ENCODE results near the gene TYMP.
"Not testable (repeated sequence)": the region's sequence is repeated elsewhere in the genome, so short reads cannot be mapped to it uniquely, and the experiment has no call there.

TYMP gene

DNA sequence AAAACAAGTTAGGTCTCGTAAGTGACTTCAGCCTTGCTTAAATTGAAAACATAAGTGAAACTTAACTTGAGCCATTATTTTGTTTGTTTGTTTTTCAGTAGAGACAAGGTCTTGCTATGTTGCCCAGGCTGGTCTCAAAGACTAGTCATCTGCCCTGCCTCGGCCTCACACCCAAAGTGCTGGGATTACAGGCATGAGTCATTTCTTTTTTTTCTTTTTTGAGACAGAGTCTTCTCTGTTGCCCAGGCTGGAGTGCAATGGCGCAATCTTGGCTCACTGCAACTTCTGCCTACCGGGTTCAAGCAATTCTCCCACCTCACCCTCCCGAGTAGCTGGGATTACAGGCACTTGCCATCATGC is 11.8 kb upstream of the TYMP start:
- not testable (repeated sequence) for DNase-seq (ENCODE audit: low spot score)

DNA sequence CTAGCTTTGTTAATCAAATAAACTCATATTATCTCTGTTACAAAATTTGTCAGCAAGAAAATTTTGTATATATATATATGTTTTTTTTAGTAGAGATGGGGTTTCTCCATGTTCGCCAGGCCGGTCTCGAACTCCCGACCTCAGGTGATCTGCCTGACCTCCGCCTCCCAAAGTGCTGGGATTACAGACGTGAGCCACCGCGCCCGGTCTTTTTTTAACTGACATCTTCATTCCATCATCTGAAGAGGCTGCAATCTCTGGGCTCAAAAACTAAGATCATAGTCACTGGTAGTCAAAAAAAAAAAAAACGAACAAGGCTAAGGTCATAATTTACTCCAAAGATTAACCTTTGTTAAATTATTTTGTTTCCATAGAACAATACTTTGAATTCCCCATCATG is 10.6 kb upstream of the TYMP start:
- no peak for DNase-seq (ENCODE audit: low spot score)

DNA sequence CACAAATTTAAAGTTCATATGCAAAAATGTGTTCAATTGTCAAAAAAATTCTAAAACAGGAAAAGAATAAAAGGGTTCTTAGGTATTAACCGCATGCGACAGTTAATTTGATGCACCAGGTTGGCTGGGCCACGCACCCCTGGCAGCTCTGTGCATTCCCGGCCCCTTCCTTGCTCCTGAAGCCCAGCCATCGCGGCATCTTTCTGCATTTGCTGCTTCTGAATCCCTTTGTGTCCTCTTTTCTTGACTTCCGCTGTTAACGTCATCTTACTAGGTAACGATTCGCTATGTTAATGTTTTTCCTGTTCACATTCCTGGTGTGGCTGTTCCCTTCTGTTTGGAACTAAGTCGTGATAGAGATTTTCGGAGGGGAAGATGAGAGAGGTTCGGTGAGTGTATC is 8.0 kb upstream of the TYMP start:
- no peak for DNase-seq (ENCODE audit: low spot score)

DNA sequence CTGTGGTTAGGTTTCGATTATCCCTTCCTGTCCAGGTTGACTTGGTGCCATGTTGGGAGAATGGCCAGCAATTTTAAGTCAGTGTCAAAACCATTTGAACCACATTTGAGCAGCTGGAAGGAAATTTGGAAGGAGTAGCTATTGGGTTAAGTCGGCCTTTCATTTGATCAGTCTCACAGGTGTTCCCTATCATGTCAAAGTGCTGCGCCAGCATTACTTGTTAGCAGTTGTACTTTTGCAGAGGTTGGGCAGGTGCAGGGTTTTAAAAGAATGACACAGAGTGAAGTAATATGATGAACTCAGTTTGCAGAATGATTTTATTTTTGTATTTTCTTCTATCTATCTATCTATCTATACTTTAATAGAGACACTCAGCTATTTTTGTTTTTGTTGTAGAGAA is 6.4 kb upstream of the TYMP start:
- no peak for DNase-seq (ENCODE audit: low spot score)

DNA sequence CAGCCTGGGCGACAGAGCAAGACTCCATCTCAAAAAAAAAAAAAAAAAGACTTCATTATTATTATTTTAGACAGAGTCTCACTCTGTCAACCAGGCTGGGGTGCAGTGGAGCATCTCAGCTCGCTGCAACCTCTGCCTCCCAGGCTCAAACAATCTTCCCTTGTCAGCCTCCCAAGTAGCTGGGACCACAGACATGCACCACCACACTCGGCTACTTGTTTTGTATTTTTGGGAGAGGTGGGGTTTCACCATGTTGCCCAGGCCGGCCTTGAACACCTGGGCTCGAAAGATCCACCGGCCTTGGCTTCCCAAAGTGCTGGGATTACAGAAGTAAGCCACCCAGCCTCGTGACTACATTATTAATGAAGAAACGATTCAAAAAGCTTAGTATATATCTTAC is 5.3 kb upstream of the TYMP start:
- DNase-seq (ENCODE audit: low spot score), result no peak

DNA sequence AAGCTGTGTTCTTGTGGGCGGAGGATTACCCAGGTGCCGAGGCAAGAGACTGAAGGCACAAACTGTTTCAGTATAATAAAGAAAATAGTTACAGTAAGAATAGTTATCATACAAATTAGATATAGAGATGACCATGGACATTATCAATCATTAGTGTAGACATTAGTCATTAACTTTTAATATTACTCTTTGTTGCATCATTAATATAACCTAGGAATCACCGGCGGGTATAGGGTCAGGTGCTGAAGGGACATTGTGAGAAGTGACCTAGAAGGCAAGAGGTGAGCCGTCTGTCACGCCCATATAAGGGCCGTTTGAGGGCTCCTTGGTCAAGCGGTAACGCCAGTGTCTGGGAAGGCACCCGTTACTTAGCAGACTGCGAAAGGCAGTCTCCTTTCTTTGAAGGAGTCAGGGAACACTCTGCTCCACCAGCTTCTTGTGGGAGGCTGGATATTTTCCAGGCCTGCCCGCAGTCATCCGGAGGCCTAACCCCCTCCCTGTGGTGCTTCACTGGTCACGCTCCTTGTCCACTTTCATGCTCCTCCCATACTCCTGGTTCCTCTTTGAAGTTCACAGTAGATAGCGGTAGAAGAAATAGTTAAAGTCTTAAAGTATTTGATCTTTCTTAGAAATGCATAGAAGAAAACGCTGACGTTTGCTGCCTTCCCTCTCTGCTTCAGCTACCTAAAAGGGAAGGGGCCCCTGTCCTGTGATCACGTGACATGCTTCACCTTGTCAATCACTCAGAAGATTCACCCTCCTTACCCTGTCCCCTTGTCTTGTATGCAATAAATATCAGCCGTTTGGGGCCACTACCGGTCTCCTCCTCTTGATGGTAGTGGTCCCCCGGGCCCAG is 4.3 kb upstream of the TYMP start:
- DNase-seq (ENCODE audit: low spot score), result not testable (repeated sequence)

DNA sequence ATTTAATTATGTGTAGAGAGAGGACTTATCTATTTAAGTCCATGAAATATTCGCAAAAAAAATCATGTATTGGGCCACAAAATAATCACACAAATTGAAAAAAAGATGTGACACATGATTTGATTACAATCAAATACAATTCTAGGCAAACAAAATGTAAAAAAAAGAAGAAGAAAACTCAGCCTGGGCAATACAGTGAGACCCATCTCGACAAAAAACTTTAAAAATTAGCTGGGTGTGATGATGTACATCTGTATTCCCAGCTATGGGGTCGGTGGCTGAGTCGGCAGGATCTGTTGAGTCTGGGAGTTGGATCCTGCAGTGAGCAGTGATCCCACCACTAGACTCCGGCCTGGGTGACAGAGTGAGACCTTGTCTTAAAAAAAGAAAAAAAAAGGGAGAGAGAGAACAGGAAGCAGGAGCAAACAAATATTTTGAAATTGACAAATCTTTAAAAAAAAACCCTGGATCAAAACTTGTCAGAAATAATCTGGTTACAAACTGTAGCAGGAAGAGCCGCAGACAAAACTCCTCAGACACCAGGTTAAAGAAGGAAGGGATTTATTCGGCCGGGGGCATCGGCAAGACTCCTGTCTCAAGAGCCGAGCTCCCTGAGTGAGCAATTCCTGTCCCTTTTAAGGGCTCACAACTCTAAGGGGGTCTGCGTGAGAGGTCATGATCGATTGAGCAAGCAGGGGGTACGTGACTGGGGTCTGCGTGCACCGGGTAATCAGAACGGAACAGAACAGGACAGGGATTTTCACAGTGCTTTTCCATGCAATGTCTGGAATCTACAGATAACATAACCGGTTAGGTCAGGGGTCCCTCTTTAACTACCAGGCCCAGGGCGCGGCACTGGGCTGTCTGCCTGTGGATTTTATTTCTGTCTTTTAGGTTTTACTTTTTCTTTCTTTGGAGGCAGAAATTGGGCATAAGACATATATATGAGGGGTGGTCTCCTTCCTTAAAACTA is 3.3 kb upstream of the TYMP start:
- DNase-seq (ENCODE audit: low spot score), result no peak

DNA sequence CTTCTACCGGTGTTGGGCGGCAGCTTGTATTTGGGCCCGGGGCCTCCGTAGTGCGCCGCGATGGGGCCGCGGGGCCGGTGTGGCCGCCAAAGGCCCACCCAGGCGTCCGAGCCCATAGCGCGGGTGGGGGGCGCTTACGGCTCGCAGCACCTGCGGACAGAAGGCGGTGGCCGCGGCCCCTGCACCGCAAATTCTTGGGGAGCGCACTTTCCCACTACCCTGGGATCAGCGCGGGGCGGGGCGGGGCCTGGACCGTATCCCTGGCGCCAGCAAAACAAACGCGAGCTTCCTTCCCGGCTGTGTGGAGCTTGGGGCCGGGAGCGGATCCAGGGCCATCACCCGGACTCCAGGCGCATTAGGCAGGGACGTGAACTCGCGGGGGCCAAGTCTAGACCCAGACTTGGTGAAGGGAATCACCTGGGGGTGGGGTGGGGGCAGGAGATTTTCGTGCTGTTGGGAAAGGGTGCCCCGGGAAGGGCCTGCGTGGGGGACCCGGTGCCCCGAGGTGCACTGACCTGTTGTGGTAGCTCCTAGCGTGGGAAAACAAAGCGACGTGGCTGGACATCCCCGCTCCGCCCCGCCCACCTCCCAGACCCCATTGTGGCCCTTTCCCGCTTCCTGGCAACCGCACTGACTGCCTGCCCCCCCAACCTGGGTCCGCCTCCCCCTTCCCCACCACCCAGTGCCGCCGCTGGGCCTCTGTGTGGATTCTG is 2.3 kb upstream of the TYMP start:
- no peak for DNase-seq (ENCODE audit: low spot score)

DNA sequence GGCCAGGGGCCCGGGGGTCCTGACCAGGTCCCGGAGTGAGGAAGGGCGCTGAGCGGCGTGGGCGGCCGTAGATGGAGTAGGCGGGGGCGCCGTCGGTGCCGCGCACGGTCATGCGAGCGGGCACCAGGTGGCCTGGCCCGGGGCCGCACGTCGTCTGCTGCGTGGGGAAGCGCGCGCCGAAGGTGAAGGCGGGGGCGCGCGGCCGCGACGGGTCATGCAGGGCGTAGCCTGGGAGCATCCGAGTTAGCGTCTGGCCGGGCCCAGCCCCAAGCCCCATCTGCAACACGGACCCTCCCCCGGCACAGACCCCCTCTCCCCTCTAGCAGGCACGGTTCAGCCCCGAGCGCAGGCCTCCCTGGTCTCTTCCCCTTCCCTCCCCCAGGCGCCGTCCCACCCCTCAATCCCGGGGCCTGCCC is 1.7 kb upstream of the TYMP start:
- no peak for DNase-seq (ENCODE audit: low spot score)

DNA sequence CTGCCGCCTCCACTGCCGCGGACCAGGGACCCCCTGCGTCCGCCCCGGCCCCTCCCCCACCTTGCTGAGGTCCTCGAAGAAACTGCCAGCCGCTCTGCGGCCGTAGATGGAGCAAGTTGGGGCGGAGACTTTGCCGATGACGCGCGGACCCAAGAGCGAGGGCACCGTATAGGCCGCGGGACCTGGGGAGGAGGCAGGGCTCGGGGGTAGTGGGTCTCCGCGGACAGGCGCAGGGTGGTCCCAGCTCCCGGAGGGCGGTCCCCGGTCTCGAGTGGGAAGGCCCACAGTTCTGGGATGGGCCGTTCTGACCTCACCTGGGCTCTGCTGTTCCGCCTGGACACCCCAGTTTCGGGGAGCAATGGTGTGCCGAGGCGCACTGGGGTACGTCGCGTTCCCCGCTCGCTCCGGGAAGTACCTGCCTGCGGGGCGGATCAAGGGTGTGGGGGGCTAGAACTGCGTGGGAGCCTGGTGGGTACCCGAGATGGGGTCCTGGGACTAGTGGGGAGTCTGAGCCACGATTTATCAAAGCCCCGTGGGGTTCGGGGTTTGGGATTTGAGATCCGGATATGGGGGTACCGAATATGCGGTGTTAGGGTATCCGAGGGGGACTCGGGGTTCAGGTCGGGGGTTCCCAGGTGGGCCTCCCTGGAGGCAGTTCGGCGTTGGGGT is 1.2 kb upstream of the TYMP start:
- no peak for DNase-seq (ENCODE audit: low spot score)

DNA sequence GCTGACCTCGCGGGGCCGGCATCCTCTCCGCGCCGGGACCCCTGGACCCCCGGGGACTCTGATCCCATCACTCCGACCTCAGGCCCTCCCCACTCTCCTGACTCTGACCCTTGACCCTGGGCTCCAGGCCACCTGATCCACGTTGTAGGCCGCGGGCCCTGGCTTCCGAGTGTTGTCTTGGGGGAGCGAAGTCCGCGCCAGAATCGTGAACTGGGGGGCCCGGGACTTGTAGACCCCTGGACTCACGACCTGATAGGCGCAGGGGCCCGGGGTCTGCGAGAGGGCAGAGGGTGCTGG is 716 bp upstream of the TYMP start:
- DNase-seq (ENCODE audit: low spot score), result no peak

DNA sequence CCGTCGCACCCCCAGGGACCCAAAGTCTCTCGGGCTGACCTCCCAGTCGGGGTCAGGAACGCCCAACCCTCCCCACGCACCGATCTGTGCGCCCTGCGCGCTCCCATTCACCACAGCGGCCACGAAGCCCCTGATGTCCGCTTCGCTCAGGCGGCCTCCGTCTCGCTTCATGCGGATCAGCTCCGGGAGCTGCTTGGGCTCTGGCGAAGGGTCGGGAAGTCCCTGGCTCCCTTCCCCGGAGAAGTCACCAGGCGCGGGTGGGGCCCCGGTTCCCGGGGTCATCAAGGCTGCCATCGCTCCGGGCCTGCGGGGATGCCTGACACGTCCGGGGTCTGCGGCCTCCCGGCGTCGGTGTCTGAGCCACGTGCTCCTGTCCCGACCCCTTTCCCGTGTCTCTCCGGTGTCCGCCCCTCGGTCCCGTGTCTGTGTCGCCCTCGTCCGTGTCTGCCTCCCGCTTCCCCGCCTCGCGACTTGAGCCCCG is 356 bp downstream of the TYMP start:
- no peak for DNase-seq (ENCODE audit: low spot score)

DNA sequence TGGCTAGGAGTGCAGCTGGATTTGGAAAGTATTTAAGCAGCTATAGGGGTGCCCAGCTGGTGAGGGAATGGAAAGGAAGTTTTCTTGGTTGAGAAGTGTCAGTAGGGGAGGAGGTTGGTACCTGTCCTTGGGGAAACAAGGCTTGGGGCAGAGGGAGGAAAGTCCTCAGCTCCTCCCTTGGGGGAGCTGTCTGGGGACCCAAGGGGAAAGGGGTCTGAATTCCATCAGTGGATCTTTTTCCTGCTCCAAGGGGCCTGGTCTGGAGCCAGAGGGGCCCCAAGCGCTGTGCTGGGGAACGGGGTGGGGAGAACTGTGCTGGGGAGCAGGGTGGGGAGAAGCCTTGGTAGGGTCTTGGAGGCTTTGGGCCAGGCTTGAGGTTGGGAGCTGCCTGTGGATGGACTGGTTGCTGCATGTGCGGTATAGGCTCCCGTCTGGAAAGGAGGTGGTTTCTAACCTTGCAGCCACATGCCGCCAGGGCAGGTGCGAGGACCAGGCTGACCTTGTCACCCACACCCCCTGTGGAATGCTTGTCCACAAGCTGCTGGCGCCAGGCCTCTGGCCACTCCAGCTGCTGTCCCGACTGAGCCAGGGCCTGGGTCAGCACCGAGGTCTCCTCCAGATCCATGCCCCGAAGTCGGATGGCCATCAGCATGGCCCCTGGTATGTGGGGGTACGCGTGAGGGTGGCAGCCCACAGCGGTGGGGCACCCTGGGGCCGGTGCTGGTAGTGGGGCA is 963 bp downstream of the TYMP start:
- DNase-seq (ENCODE audit: low spot score), result no peak

DNA sequence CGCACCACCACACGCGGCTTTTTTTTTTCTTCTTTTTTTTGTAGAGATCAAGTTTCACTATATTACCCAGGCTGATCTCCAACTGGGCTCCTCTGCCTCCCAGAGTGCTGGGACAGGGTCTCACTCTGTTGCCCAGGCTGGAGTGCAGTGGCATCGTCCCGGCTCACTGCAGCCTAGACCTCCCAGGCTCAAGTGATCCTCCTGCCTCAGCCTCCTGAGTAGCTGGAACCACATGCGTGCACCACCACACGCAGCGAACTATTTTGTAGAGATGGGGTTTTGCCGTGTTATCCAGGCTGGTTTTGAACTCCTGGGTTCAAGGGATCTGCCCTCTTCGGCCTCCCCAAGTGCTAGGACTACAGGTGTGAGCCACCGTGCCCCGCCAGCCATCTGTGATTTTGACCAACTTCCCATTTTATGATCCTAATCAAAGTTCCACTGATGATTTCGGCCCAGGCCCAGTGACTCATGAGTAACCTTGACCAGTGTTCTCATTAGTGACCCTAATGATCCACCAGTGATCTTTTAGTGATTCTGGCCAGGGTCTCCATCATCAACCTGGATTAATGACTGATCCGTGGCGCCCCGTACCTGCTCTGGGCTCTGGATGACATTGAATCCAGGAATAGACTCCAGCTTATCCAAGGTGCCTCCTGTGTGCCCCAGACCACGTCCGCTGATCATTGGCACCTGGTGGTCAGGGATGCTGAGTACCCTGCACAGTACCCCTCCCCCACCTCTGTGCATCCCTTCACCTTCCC is 1.7 kb downstream of the TYMP start:
- no peak for DNase-seq (ENCODE audit: low spot score)

DNA sequence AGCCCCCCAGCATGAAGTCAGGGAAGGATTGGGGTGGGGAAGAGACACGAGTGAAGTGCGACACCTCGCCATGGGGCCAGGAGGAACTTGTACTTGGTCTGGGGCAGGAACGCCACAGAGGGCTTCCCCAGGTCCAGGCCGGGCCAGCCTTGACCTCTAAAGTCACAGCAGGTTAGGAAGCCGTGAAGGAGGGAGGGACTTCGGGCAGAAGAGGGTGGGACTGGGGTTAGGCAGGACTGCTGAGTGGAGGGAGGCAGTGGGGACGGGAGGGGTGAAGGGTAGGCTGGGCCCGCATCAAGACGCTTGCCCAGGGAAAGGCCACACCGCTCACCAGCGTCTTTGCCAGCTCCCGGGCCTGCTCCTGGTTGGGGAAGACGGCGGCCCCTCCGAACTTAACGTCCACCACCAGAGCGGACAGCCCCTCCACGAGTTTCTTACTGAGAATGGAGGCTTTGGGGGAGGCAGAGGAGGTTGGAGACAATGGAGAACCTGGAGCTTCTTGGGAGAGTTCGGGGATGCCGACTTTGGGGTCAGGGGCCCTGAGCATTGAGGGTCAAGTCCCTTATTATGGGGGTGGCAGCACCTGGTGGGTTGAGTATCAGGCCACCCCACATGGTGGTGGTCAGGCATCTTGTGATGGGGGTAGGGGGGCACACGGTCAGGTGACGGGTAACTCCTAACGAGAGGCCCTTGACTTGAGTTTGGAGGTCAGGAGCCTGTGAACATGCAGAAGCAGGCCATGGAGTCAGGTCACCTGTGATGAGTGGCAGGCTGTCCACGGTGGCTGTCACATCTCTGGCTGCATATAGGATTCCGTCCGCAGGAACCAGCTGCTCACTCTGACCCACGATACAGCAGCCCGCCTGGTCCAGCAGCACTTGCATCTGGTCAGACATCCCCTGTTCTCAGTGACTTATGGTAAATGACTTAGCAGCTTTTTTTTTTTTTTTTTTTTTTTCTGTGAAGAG is 2.7 kb downstream of the TYMP start:
- DNase-seq (ENCODE audit: low spot score), result no peak

DNA sequence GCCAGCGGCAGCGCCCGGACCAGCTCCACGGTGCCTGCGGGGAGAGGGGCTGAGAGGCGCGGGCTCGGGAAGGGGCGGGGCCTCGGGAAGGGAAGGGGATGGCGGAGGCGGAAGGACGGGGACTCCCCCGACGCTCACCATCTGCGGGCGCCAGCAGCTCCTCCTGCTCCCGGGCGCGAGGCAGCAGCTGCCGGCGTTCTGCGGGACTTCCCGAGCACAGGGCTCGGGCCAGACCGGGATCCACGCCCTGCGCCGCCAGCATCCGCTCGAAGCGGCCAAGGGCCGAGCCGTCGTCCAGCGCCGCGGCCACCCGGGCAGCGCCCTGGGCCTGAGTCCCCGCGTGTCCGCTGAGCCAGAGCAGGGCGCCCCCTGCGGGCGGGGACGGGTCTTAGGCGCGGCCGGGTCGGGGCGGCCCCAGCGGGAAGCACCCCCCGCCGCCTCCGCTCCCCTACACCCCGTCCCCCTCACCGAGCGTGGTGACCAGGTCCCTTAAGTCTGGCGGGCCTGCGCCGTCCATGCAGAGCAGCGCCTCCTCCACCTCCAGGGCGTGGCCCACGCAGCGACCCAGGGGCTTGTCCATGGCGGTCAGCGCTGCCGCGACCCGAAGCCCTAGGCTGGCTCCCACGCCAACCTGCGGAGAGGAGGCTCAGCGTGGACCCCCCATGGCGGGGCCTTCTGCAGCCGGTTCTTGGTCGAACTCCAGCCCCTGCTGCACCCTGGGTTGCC is 3.5 kb downstream of the TYMP start:
- peak; percentile 73 for DNase-seq (ENCODE audit: low spot score)

DNA sequence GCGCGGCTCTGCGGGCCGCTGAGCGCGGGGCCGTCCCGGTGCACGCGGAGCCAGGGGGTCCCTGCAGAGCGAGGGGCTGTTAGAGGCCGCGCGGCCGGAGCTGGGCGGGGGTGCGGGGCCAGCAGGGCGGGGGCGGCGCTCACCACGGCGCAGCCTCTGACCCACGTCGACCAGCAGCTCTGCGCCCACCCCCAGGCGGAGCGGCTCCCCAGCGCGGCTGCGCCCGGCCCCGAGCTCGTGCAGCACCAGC is 4.0 kb downstream of the TYMP start:
- no peak for DNase-seq (ENCODE audit: low spot score)

DNA sequence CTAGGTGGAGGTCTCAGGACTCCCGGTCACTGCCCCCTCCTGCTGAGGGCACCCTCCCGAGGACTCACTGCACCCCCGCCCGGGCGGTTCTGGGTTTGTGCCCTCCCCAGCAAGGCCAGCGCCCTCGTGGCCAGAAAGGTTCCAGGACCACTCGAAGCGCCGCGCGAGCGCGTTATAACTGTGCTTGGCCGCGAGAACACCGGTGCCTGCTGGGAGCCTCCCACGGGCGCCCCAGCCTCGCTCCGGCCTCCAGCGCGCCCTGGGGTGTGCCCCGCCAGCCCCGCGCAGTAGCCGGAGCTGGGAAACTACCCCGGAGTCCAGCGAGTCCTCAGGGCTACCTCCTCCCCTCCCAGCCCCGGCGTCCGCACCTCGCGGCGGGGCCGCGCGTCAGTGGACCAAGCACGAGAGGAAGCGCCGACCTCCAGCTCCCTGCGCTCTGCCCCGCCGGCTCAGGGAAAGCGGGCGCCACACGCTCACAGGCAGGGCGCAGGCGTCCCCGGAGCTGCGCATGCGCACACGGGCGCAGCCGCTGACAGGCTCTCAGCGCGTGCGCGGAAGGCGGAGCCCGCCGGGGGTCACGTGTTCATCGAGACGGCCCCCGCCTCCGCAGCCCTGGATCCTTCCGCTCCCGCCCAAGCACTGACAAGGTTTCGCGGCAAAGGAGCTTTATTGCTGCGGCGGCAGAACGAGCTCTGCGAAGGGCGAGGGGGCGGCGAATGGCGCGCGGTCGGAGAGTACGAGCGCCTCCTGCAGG is 4.5 kb downstream of the TYMP start, which contains the start of gene SCO2:
SCO2 (minus strand) TSS at position 495 of the 754 bp plus-strand sequence. CDS start 1,187 bp downstream, outside the sequence.
- peak; percentile 96 for DNase-seq (ENCODE audit: low spot score)
